Activated CD4-positive, alpha-beta memory T cell treated with anti-CD3 and anti-CD28 coated beads for 36 hours (primary cell): ENCODE data around the gene SACS. TPM values are rescaled to one million over a fixed set of nuclear protein-coding genes. Genes with fewer than 3 reads are reported as not detected.

ENCODE experiments used
- CTCF ChIA-PET: fragments of 350-600 bp; sonication (Branson Sonifier 250); formaldehyde crosslinking; loops from one replicate; lab custom pipeline; 2021; ENCODE audit warnings: antibody characterized with exemption, inconsistent platforms; lab: Charles Lee
- POLR2A ChIA-PET: fragments of 350-600 bp; sonication (Branson Sonifier 250); formaldehyde crosslinking; loops from one replicate; lab custom pipeline; 2021; ENCODE audit warnings: antibody characterized with exemption; lab: Charles Lee
- DNase-seq: peaks from one replicate; pipeline ENCODE4 v3.0.0-alpha.2; 2020
- H3K27ac Mint-ChIP-seq: one replicate; pipeline ENCODE4 v1.8.0; 2021; ENCODE audit warnings: mixed read lengths
- H3K27me3 Mint-ChIP-seq: one replicate; pipeline ENCODE4 v1.8.0; 2021; ENCODE audit warnings: mixed read lengths
- H3K36me3 Mint-ChIP-seq: one replicate; pipeline ENCODE4 v1.8.0; 2021; ENCODE audit warnings: mixed read lengths
- H3K4me1 Mint-ChIP-seq: one replicate; pipeline ENCODE4 v1.8.0; 2021; ENCODE audit warnings: low read depth, mixed read lengths
- H3K4me3 Mint-ChIP-seq: one replicate; pipeline ENCODE4 v1.8.0; 2021; ENCODE audit warnings: mild to moderate bottlenecking, mixed read lengths
- H3K9me3 Mint-ChIP-seq: one replicate; pipeline ENCODE4 v1.8.0; 2021; ENCODE audit warnings: mixed read lengths
- intact Hi-C: fragments of 100-400 bp; cut with micrococcal nuclease; formaldehyde crosslinking; loops from one replicate; pipeline ENCODE4 v1.15.1; 2023
- total RNA-seq, 2 experiments: library from RNA; stranded (reverse); gene quantifications; one replicate each; pipeline ENCODE4 v1.2.3, GENCODE V29; 2021

SACS gene
- total RNA-seq, 2 experiments from 2014 or later = 32.4 to 33.5 TPM

GRCh38 chr13:23392925-23393645 lies 40.4 kb downstream of the SACS start:
- Mint-ChIP-seq H3K9me3 (no peaks in the 10 kb centered on the region), H3K4me3 (no peak overlapping the region), H3K27ac (no peak overlapping the region), H3K36me3 (no peaks in the 10 kb centered on the region), H3K4me1 (no peaks in the 10 kb centered on the region), H3K27me3 (peaks cover 2% of the 10 kb centered on the region)
- intact Hi-C loops = no loop called here
- ChIA-PET POLR2A (no interaction called here), CTCF (no interaction called here)
- no peak for DNase-seq

- Mint-ChIP-seq H3K27me3 (peaks cover 4% of the 10 kb centered on the region), H3K4me3 (no peak overlapping the region), H3K4me1 (no peaks in the 10 kb centered on the region), H3K27ac (no peak overlapping the region), H3K9me3 (no peaks in the 10 kb centered on the region), H3K36me3 (no peaks in the 10 kb centered on the region)
- intact Hi-C loops = no loop called here
- POLR2A ChIA-PET = no interaction called here
- DNase-seq = no peak
- CTCF ChIA-PET = no interaction called here
These were observed 41.2 kb downstream of the SACS start for GRCh38 chr13:23392313-23392712.

- intact Hi-C loops = no loop called here
- Mint-ChIP-seq H3K9me3 (no peaks in the 10 kb centered on the region), H3K27me3 (peaks cover 4% of the 10 kb centered on the region), H3K4me3 (no peak overlapping the region), H3K36me3 (no peaks in the 10 kb centered on the region), H3K27ac (no peak overlapping the region), H3K4me1 (peaks cover 3% of the 10 kb centered on the region)
- DNase-seq = no peak
- ChIA-PET CTCF (no interaction called here), POLR2A (no interaction called here)
These were observed 41.8 kb downstream of the SACS start for GRCh38 chr13:23391752-23392151.

- CTCF ChIA-PET = no interaction called here
- DNase-seq = no peak
- H3K9me3 Mint-ChIP-seq = no peaks in the 10 kb centered on the region
- H3K27ac Mint-ChIP-seq = peak overlapping the region; percentile 13
- POLR2A ChIA-PET = interaction anchor here (0.6 to 0.7 kb wide), 2 partner anchors 11 to 502 kb away, joined by 3 read pairs; no protein-coding TSS in a partner anchor
- intact Hi-C loops = loop anchor here (1.0 kb wide), 1 partner anchor 8 kb away; no protein-coding TSS in a partner anchor
- H3K36me3 Mint-ChIP-seq = no peaks in the 10 kb centered on the region
- H3K4me1 Mint-ChIP-seq = peaks cover 35% of the 10 kb centered on the region
- H3K4me3 Mint-ChIP-seq = peak overlapping the region; percentile 16
- H3K27me3 Mint-ChIP-seq = peaks cover 6% of the 10 kb centered on the region
These were observed 47.0 kb downstream of the SACS start for GRCh38 chr13:23386533-23386932.

DNA sequence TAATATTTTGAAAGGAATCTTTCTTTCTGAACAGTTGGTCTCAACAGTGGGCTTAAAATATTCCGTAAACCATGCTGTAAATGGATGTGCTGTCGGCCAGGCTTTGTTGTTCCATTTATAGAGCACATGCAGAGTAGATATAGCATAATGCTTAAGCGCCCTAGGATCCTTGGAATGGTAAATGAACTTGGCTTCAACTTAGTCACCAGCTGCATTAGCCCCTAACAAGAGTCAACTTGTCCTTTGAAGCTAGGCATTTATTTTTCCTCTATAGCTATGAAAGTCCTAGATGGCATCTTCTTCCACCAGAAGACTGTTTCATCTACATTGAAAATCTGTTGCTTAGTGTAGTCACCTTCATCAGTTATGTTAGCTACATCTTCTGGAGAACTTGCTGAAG lies 47.6 kb downstream of the SACS start:
- Mint-ChIP-seq H3K4me1 (peaks cover 35% of the 10 kb centered on the region), H3K9me3 (no peaks in the 10 kb centered on the region), H3K36me3 (no peaks in the 10 kb centered on the region), H3K27me3 (peaks cover 6% of the 10 kb centered on the region), H3K4me3 (no peak overlapping the region), H3K27ac (peak overlapping the region; percentile 13)
- DNase-seq = no peak
- intact Hi-C loops = loop anchor here (1.0 to 2.0 kb wide), 2 partner anchors 8 to 577 kb away; no protein-coding TSS in a partner anchor
- ChIA-PET POLR2A (interaction anchor here (0.6 to 0.7 kb wide), 2 partner anchors 11 to 503 kb away, joined by 3 read pairs; no protein-coding TSS in a partner anchor), CTCF (no interaction called here)

GRCh38 chr13:23384111-23384510 lies 49.4 kb downstream of the SACS start:
- DNase-seq = peak; percentile 50
- Mint-ChIP-seq H3K27ac (no peak overlapping the region), H3K36me3 (no peaks in the 10 kb centered on the region), H3K27me3 (peaks cover 4% of the 10 kb centered on the region), H3K4me1 (peaks cover 46% of the 10 kb centered on the region), H3K4me3 (no peak overlapping the region), H3K9me3 (no peaks in the 10 kb centered on the region)
- CTCF ChIA-PET = no interaction called here
- POLR2A ChIA-PET = no interaction called here
- intact Hi-C loops = loop anchor here (2.0 kb wide), 1 partner anchor 579 kb away; no protein-coding TSS in a partner anchor

GRCh38 chr13:23383151-23383550 lies 50.4 kb downstream of the SACS start:
- Mint-ChIP-seq H3K27ac (no peak overlapping the region), H3K9me3 (no peaks in the 10 kb centered on the region), H3K36me3 (no peaks in the 10 kb centered on the region), H3K4me1 (peaks cover 56% of the 10 kb centered on the region), H3K4me3 (no peak overlapping the region), H3K27me3 (peaks cover 4% of the 10 kb centered on the region)
- intact Hi-C loops = no loop called here
- DNase-seq = no peak
- ChIA-PET CTCF (interaction anchor here (0.8 kb wide), 1 partner anchor 42 kb away, joined by 3 read pairs; no protein-coding TSS in a partner anchor), POLR2A (no interaction called here)

GRCh38 chr13:23381866-23382265 lies 51.6 kb downstream of the SACS start:
- Mint-ChIP-seq H3K27me3 (peaks cover 2% of the 10 kb centered on the region), H3K27ac (no peak overlapping the region), H3K4me1 (peaks cover 67% of the 10 kb centered on the region), H3K36me3 (no peaks in the 10 kb centered on the region), H3K9me3 (no peaks in the 10 kb centered on the region), H3K4me3 (no peak overlapping the region)
- no peak for DNase-seq
- ChIA-PET CTCF (no interaction called here), POLR2A (no interaction called here)
- intact Hi-C loops = no loop called here

DNA sequence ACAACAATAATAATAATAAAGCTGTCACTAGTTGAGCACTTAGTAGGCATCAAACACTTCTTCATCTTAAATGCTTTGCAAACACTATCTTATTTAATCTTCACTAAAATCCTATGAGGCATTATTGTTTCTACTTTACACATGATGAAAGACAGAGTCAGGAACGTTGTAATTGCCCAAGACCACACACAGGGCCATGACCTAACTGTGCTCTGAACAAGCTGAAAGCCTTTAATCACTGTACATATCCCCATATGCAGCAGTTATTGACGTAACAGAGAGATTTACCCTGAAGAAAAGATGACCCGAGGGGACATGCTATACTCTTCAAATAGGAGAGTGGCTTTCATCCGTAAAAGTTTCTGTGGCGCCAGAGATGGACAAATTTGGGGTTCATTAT lies 53.0 kb downstream of the SACS start:
- Mint-ChIP-seq H3K27ac (no peak overlapping the region), H3K4me1 (peaks cover 65% of the 10 kb centered on the region), H3K9me3 (no peaks in the 10 kb centered on the region), H3K27me3 (peaks cover 2% of the 10 kb centered on the region), H3K36me3 (no peaks in the 10 kb centered on the region), H3K4me3 (no peak overlapping the region)
- CTCF ChIA-PET = no interaction called here
- POLR2A ChIA-PET = no interaction called here
- intact Hi-C loops = no loop called here
- no peak for DNase-seq

DNA sequence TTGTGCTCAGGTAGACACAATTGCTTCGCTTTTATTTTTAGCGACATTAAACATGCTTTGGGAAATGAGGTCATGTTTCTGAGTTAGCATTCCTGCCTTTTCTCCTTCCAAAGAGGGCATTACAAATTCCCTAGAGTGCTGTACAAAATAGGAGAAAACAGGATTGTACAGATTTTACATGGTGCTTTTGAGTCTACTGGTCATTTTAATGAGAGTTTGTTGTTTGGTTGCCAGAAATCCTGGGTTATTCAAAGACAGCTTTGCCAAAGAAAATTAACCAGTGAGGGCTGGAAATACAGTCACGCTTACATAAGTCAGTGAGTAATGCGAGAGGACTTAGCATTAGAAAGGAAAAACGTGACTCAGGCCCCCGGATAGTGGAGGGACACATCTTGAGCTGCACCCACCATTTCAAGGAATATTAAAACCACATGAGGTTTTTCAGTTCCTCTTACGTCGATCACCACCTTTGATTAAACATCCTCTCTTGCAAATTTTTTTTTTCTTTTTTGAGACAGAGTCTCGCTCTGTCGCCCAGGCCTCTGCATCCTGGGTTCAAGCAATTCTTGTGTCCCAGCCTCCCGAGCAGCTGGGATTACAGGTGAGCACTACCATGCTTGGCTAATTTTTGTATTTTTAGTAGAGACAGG lies 55.4 kb downstream of the SACS start:
- peak; percentile 77 for DNase-seq
- Mint-ChIP-seq H3K27me3 (peaks cover under 1% of the 10 kb centered on the region), H3K27ac (peak overlapping the region; percentile 51), H3K4me3 (no peak overlapping the region), H3K36me3 (peaks cover 4% of the 10 kb centered on the region), H3K4me1 (peaks cover 55% of the 10 kb centered on the region), H3K9me3 (no peaks in the 10 kb centered on the region)
- ChIA-PET POLR2A (no interaction called here), CTCF (interaction anchor here (0.9 kb wide), 1 partner anchor 90 kb away, joined by 4 read pairs; no protein-coding TSS in a partner anchor)
- intact Hi-C loops = loop anchor here (1.0 to 10.0 kb wide), 6 partner anchors 8 to 1773 kb away; partner anchors contain the start of gene MICU2

GRCh38 chr13:23377579-23377978 lies 55.9 kb downstream of the SACS start:
- Mint-ChIP-seq H3K36me3 (peaks cover 8% of the 10 kb centered on the region), H3K4me3 (no peak overlapping the region), H3K27ac (peak overlapping the region; percentile 51), H3K9me3 (no peaks in the 10 kb centered on the region), H3K4me1 (peaks cover 60% of the 10 kb centered on the region), H3K27me3 (no peaks in the 10 kb centered on the region)
- POLR2A ChIA-PET = no interaction called here
- intact Hi-C loops = loop anchor here (5.0 to 10.0 kb wide), 5 partner anchors 200 to 1773 kb away; partner anchors contain the start of gene MICU2
- no peak for DNase-seq
- CTCF ChIA-PET = no interaction called here
